ENCODE data around the gene TMEM255B. TPM values are rescaled to one million over a fixed set of nuclear protein-coding genes. Genes with fewer than 3 reads are reported as not detected.

The TMEM255B gene
- total and polyA plus RNA-seq, 9 of the 15 experiments (the other 6 are each of a cell fraction or from before 2014, with no cell fraction given) = 0.01 to 0.75 (median 0.23) TPM

- peak; percentile 73 for TF ChIP-seq ZBTB33 (CRISPR knock-in tag; IDR thresholded peaks at IDR 0.05)
- TF ChIP-seq ZNF316 (IDR thresholded peaks at IDR 0.05) = peak; percentile 91
- TF ChIP-seq HSF4 (CRISPR knock-in tag; IDR thresholded peaks at IDR 0.05; ENCODE audit: borderline replicate concordance) = no peak
- no peak for TF ChIP-seq CBFB (CRISPR knock-in tag; IDR thresholded peaks at IDR 0.05)
- TF ChIP-seq MAFG (tag; conservative IDR thresholded peaks at IDR 0.05) = peak; percentile 86
- TF ChIP-seq NFE2L1 (tag; IDR thresholded peaks at IDR 0.05; ENCODE audit: borderline replicate concordance, low read depth) = peak; percentile 60; the same call in 1 of the 2 replicates
- TF ChIP-seq TGIF2 (CRISPR knock-in tag; IDR thresholded peaks at IDR 0.05) = no peak
- no peak for TF ChIP-seq TFAP4 (CRISPR knock-in tag; IDR thresholded peaks at IDR 0.05; ENCODE audit: borderline replicate concordance)
Measured at GRCh38 chr13:113848431-113849260, 89.6 kb downstream of the TMEM255B start (continued).
